NCI-H345 treated with DMSO at 0.1 percent for 48 hours (cell line): ENCODE data around the gene RPS6KA4.
A peak's percentile ranks its signal among the peaks of the same experiment; 100 is the strongest.
"Not testable (repeated sequence)": the region's sequence is repeated elsewhere in the genome, so short reads cannot be mapped to it uniquely, and the experiment has no call there.

Experiments
- DNase-seq: peaks from one replicate; lab custom pipeline; 2025; ENCODE audit not compliant: unreplicated experiment; lab: John Stamatoyannopoulos, UW

The RPS6KA4 gene

GRCh38 chr11:64358907-64359711 is at the start of gene RPS6KA4:
Gene RPS6KA4, plus strand, starts transcription at chr11:64359162. Its CDS starts 74 bp downstream, at chr11:64359236.
- DNase-seq = no peak

- no peak for DNase-seq
Observed at GRCh38 chr11:64312947-64313346, 46.0 kb upstream of the RPS6KA4 start.

DNA sequence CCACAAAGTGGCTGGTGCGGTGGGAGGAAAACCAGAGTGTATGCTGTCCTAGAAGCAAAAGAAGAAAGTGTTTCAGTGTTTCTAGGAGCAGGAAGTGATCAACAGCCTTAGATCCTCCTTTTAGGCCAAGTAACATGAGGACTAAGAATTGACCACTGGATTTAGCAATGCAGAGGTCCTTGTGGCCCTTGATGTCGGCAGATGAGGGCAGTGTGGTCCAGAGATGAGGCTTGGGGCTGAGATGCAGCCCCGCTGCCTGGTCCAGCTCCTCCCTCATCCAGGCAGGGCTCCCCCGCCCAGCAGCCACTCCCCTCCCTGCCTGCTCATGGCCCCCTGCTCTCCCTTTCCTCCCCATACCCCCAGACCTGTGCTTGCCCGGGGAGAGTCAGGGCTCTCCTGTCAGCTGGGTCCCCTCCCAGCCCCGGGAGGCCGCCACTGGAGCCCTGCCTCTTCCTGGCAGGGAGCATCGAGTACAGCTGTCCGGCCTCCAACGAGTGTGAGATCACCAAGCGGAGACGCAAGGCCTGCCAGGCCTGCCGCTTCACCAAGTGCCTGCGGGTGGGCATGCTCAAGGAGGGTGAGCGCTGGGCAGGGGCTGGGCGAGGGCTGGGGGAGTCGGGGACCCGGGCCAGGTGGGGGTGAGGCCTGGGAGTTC is 45.3 kb upstream of the RPS6KA4 start:
- no peak for DNase-seq

DNA sequence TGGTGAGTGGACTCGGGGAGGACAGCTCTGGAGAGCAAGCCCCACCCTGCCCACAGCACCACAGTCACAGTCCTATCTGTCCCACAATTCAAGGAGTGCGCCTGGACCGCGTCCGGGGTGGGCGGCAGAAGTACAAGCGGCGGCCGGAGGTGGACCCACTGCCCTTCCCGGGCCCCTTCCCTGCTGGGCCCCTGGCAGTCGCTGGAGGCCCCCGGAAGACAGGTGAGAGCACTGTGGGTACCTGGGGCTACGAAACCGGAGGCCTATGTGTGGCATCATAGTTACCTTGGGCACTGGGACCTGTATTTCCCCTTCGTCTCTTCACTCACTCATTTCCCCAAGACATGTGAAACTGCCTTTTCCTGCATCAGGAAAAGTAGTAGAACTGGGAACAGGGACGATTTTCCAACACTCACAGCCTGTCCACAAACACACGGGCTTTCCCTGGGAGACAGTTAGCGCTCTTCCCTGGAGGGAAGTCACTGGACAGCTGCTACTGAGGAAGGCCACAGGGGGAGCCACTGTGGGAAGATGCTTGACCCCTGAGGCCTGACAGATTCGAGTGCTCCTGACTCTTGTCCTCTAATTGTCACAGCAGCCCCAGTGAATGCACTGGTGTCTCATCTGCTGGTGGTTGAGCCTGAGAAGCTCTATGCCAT is 44.7 kb upstream of the RPS6KA4 start:
- DNase-seq = no peak

- no peak for DNase-seq
Observed at GRCh38 chr11:64314805-64315561, 44.0 kb upstream of the RPS6KA4 start.

DNA sequence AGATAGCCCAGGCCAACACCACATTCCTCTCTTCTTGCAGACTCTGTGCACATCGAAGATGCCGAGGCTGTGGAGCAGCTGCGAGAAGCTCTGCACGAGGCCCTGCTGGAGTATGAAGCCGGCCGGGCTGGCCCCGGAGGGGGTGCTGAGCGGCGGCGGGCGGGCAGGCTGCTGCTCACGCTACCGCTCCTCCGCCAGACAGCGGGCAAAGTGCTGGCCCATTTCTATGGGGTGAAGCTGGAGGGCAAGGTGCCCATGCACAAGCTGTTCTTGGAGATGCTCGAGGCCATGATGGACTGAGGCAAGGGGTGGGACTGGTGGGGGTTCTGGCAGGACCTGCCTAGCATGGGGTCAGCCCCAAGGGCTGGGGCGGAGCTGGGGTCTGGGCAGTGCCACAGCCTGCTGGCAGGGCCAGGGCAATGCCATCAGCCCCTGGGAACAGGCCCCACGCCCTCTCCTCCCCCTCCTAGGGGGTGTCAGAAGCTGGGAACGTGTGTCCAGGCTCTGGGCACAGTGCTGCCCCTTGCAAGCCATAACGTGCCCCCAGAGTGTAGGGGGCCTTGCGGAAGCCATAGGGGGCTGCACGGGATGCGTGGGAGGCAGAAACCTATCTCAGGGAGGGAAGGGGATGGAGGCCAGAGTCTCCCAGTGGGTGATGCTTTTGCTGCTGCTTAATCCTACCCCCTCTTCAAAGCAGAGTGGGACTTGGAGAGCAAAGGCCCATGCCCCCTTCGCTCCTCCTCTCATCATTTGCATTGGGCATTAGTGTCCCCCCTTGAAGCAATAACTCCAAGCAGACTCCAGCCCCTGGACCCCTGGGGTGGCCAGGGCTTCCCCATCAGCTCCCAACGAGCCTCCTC is 43.1 kb upstream of the RPS6KA4 start:
- DNase-seq = not testable (repeated sequence)

GRCh38 chr11:64316672-64317324 is 42.2 kb upstream of the RPS6KA4 start:
- DNase-seq = no peak

GRCh38 chr11:64317325-64317960 is 41.5 kb upstream of the RPS6KA4 start, which contains the start of gene TRMT112:
Gene TRMT112, minus strand, starts transcription at chr11:64317559. Its CDS starts 33 bp downstream, at chr11:64317526.
- DNase-seq = peak; percentile 98

- peak; percentile 96 for DNase-seq
Observed at GRCh38 chr11:64317961-64318765, 40.8 kb upstream of the RPS6KA4 start, which contains the start of gene PRDX5. Gene PRDX5, plus strand, starts transcription at chr11:64318121. Its CDS starts 95 bp downstream, at chr11:64318216.

- no peak for DNase-seq
Observed at GRCh38 chr11:64318766-64319761, 39.9 kb upstream of the RPS6KA4 start.

DNA sequence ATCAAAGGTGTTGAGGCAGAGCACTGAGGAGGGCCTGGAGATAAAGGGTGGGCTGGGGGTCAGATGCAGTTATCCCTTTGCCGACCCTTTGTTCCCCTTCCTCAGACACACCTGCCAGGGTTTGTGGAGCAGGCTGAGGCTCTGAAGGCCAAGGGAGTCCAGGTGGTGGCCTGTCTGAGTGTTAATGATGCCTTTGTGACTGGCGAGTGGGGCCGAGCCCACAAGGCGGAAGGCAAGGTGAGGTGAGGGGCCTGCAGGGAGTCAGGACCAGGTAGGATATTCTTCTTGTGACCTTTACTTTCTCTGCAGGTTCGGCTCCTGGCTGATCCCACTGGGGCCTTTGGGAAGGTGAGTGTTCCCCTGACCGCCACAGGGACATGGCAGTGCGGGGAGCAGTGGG is 38.4 kb upstream of the RPS6KA4 start:
- no peak for DNase-seq

- DNase-seq = no peak
Observed at GRCh38 chr11:64321026-64321425, 37.9 kb upstream of the RPS6KA4 start.

- DNase-seq = no peak
Observed at GRCh38 chr11:64321533-64321932, 37.4 kb upstream of the RPS6KA4 start.

- no peak for DNase-seq
Observed at GRCh38 chr11:64322925-64323260, 36.1 kb upstream of the RPS6KA4 start.

DNA sequence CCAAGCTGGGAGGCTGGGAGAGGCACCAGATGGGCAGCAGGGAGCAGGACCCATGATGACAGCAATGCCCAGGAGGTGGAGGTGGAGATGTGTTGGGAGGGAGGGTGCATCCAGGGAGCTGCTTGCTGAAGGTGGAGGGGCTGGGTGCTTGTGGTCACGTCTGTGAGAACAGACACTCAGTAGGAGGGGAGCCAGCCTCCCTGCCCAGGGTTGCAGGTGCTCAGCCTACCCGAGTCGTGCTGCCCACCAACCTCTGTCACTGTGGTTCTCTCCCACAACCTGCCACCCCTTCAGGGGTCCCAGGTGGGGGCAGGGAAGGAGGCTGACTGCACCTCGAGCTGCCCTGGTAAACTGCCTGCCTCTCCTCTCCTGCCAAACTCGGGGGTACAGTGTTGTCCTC is 35.6 kb upstream of the RPS6KA4 start:
- DNase-seq = no peak

- not testable (repeated sequence) for DNase-seq
Observed at GRCh38 chr11:64323984-64324383, 35.0 kb upstream of the RPS6KA4 start.
